Transverse colon (tissue), 4 donors: ENCODE measurements around the gene COL20A1. TPM values are rescaled to one million over a fixed set of nuclear protein-coding genes. Genes with fewer than 3 reads are reported as not detected.

ENCODE experiments used
- DNase-seq: peaks from one replicate; pipeline ENCODE4 v3.0.0-alpha.2; 2019
- H3K27ac ChIP-seq, 4 donors: fragments of 200-600 bp; sonication (generic); 2 replicates each; pipeline ENCODE4 v1.5.1; 2016 to 2018; ENCODE audit warnings: inconsistent platforms in 4 of 4
- H3K27me3 ChIP-seq: fragments of 200-600 bp; sonication (generic); 2 replicates; pipeline ENCODE4 v1.5.1; 2017; ENCODE audit warnings: inconsistent platforms
- H3K36me3 ChIP-seq, 4 donors: fragments of 200-600 bp; sonication (generic); 2 replicates each; pipeline ENCODE4 v1.5.1; 2017 to 2019; ENCODE audit warnings: inconsistent platforms in 4 of 4
- H3K4me1 ChIP-seq, 4 donors: fragments of 200-600 bp; sonication (generic); 2 replicates each; pipeline ENCODE4 v1.5.1; 2017 to 2020; ENCODE audit warnings: inconsistent platforms in 4 of 4
- H3K4me3 ChIP-seq, 4 donors: fragments of 200-600 bp; sonication (generic); 1 replicate in 1 of 4; 2 replicates in 3 of 4; pipeline versions ENCODE4 v1.5.1 to v1.6.1; 2017 to 2019; ENCODE audit warnings: inconsistent platforms in 4 of 4
- H3K9me3 ChIP-seq, 2 donors: fragments of 200-600 bp; sonication (generic); 2 replicates each; pipeline ENCODE4 v1.5.1; 2017 to 2019; ENCODE audit warnings: inconsistent platforms in 2 of 2
- CTCF ChIP-seq, 5 experiments: fragments of 200-600 bp in 3 of 5; fragments of 450-650 bp in 2 of 5; sonication (generic) in 3 of 5; IDR thresholded peaks; 1 replicate in 2 of 5; 2 replicates in 3 of 5; pipeline ENCODE4 v1.5.1; 2016 to 2017; ENCODE audit warnings: antibody characterized with exemption in 5 of 5, inconsistent platforms in 3 of 5, mild to moderate bottlenecking in 2 of 5, moderate library complexity in 1 of 5
- EP300 ChIP-seq: sonication (generic); formaldehyde crosslinking; IDR thresholded peaks from one replicate; pipeline ENCODE4 v1.6.1; 2017; ENCODE audit warnings: antibody characterized with exemption, low read depth
- POLR2A ChIP-seq: fragments of 450-650 bp; IDR thresholded peaks from one replicate; pipeline ENCODE4 v1.6.1; 2016; ENCODE audit warnings: antibody characterized with exemption, mild to moderate bottlenecking, moderate library complexity
- POLR2AphosphoS5 ChIP-seq, 3 donors: sonication (generic); formaldehyde crosslinking; IDR thresholded peaks; one replicate each; pipeline ENCODE4 v1.6.1; 2016; ENCODE audit warnings: antibody characterized with exemption in 3 of 3
- WGBS, 2 donors: methylation state at CpG; one replicate each; pipeline ENCODE4 v1.1.5; 2018; ENCODE audit warnings: low coverage in 1 of 2; 5-methylcytosine and 5-hydroxymethylcytosine counted together
- in situ Hi-C, 4 donors: fragments of 200-750 bp; cut with MboI; loops; one replicate each; pipeline versions ENCODE4 v1.15.0 to v1.15.1; 2017; ENCODE audit warnings: low sequenced_read_pairs in 3 of 4, low pct_ligation_motif_present in 1 of 4, low pct_unique_long_range_greater_than_20kb in 1 of 4
- intact Hi-C: fragments of 100-400 bp; cut with DNase I; formaldehyde crosslinking; loops from one replicate; pipeline ENCODE4 v1.15.1; 2023; ENCODE audit warnings: low total_unique reads
- total RNA-seq, 4 donors: library from RNA; depleted of rRNA; stranded (reverse); fragments of >200 nt; gene quantifications; one replicate each; pipeline ENCODE4 v1.1.0, GENCODE V29; 2016

The COL20A1 gene
- total RNA-seq, 4 donors from 2014 or later = 43.8 TPM; not detected in 3

- intact Hi-C loops = no loop called here
- Histone ChIP-seq H3K9me3 (no peaks in the 10 kb centered on the region), H3K27ac (no peak overlapping the region), H3K4me3 (no peak overlapping the region), H3K36me3 (peaks cover 0 to 3% (median 0%) of the 10 kb centered on the region in 4 donors), H3K27me3 (peaks cover 23% of the 10 kb centered on the region), H3K4me1 (peaks cover 0 to 5% (median 0%) of the 10 kb centered on the region in 4 donors)
- TF ChIP-seq POLR2AphosphoS5 (IDR thresholded peaks at IDR 0.05) = no peak
- TF ChIP-seq POLR2A = no peak
- no peak for TF ChIP-seq EP300
- TF ChIP-seq CTCF (IDR thresholded peaks at IDR 0.05) = no peak
- 74% methylated on average over 12 of the region's 17 CpGs; no CpG with 5 or more reads in 1 of the 2 donors for WGBS, 2 donors
- DNase-seq = no peak
- in situ Hi-C loops = no loop called here
Observed at GRCh38 chr20:63290136-63290676, 2.8 kb upstream of the COL20A1 start.

GRCh38 chr20:63290677-63291472 lies 2.1 kb upstream of the COL20A1 start:
- Histone ChIP-seq H3K9me3 (no peaks in the 10 kb centered on the region), H3K4me1 (peaks cover 0 to 5% (median 0%) of the 10 kb centered on the region in 4 donors), H3K27ac (no peak overlapping the region), H3K27me3 (peaks cover 30% of the 10 kb centered on the region), H3K4me3 (no peak overlapping the region), H3K36me3 (peaks cover 0 to 3% (median 0%) of the 10 kb centered on the region in 4 donors)
- TF ChIP-seq POLR2A = no peak
- TF ChIP-seq POLR2AphosphoS5 (IDR thresholded peaks at IDR 0.05) = no peak
- TF ChIP-seq CTCF (IDR thresholded peaks at IDR 0.05) = peak; percentile 48 to 74 (median 69)
- TF ChIP-seq EP300 = no peak
- DNase-seq = peak; percentile 41
- WGBS, 2 donors = 29% methylated on average over 19 of the region's 26 CpGs; no CpG with 5 or more reads in 1 of the 2 donors
- in situ Hi-C loops = no loop called here
- intact Hi-C loops = no loop called here

GRCh38 chr20:63291811-63292210 lies 1.2 kb upstream of the COL20A1 start:
- Histone ChIP-seq H3K27me3 (peaks cover 39% of the 10 kb centered on the region), H3K4me1 (peaks cover 0 to 5% (median 0%) of the 10 kb centered on the region in 4 donors), H3K4me3 (no peak overlapping the region), H3K36me3 (peaks cover 0 to 3% (median 0%) of the 10 kb centered on the region in 4 donors), H3K27ac (no peak overlapping the region), H3K9me3 (no peaks in the 10 kb centered on the region)
- WGBS, 2 donors = 63 to 75% methylated on average over 6 to 10 of the region's 10 CpGs
- in situ Hi-C loops (no loop called here), intact Hi-C loops (no loop called here)
- DNase-seq = no peak
- TF ChIP-seq POLR2A (no peak), EP300 (no peak), POLR2AphosphoS5 (IDR thresholded peaks at IDR 0.05) (no peak), CTCF (IDR thresholded peaks at IDR 0.05) (no peak)

- Histone ChIP-seq H3K36me3 (peaks cover 0 to 3% (median 0%) of the 10 kb centered on the region in 4 donors), H3K4me3 (no peak overlapping the region), H3K27me3 (peaks cover 44% of the 10 kb centered on the region), H3K4me1 (peaks cover 0 to 5% (median 0%) of the 10 kb centered on the region in 4 donors), H3K27ac (no peak overlapping the region), H3K9me3 (no peaks in the 10 kb centered on the region)
- no peak for DNase-seq
- intact Hi-C loops (no loop called here), in situ Hi-C loops (no loop called here)
- 58% methylated on average over 15 of the region's 16 CpGs; no CpG with 5 or more reads in 1 of the 2 donors for WGBS, 2 donors
- no peak for TF ChIP-seq POLR2AphosphoS5 (IDR thresholded peaks at IDR 0.05)
- TF ChIP-seq CTCF (IDR thresholded peaks at IDR 0.05) = no peak
- TF ChIP-seq EP300 = no peak
- no peak for TF ChIP-seq POLR2A
Observed at GRCh38 chr20:63292292-63292701, 689 bp upstream of the COL20A1 start.
